IMR-90 (cell line): ENCODE data around the gene CPED1. TPM values are rescaled to one million over a fixed set of nuclear protein-coding genes. Genes with fewer than 3 reads are reported as not detected.

Experiments used
- ATAC-seq: fragments of 200-7000 bp; cut with Tn5 transposase; 2 replicates; pipeline ENCODE4 v1.9.1; 2020; ENCODE audit warnings: low read depth, mild to moderate bottlenecking, moderate library complexity
- BruUV-seq: library from RNA; stranded (reverse); fragments of 400-500 nt; replicated peaks from 2 replicates; lab custom pipeline; 2021; lab: Mats Ljungman, UMichigan
- CTCF ChIA-PET: fragments of 300-600 bp; formaldehyde crosslinking; extraction: SDS; loops from one replicate; lab custom pipeline; 2021; ENCODE audit warnings: antibody characterized with exemption; lab: Yijun Ruan, JAX
- POLR2A ChIA-PET: fragments of 300-600 bp; sonication (Branson Sonifier 250); formaldehyde crosslinking; loops from one replicate; lab custom pipeline; 2022; ENCODE audit warnings: antibody characterized with exemption; ENCODE audit not compliant: unreplicated experiment; lab: Charles Lee
- DNase-seq: peaks from one replicate; pipeline ENCODE4 v3.0.0; 2013
- H2AFZ ChIP-seq: replicated peaks from 2 replicates; pipeline ENCODE3; 2013; ENCODE audit warnings: low read length, mild to moderate bottlenecking; ENCODE audit not compliant: poor library complexity
- H2AK5ac ChIP-seq: 2 replicates; pipeline ENCODE4 v1.6.1; 2013; ENCODE audit warnings: low read depth, low read length, inconsistent platforms
- H2AK9ac ChIP-seq: replicated peaks from 2 replicates; pipeline ENCODE3; 2013; ENCODE audit warnings: mild to moderate bottlenecking, low read depth, low read length, moderate library complexity; ENCODE audit not compliant: poor library complexity
- H2BK120ac ChIP-seq: 2 replicates; pipeline ENCODE4 v1.6.1; 2013; ENCODE audit warnings: low read depth, low read length, inconsistent platforms
- H2BK15ac ChIP-seq: 3 replicates; pipeline ENCODE4 v1.6.1; 2013; ENCODE audit warnings: low read depth, low read length, inconsistent platforms
- H2BK20ac ChIP-seq: 2 replicates; pipeline ENCODE4 v1.6.1; 2013; ENCODE audit warnings: low read depth, mild to moderate bottlenecking, inconsistent platforms, low read length, moderate library complexity
- H2BK5ac ChIP-seq: 2 replicates; pipeline ENCODE4 v1.6.1; 2013; ENCODE audit warnings: mild to moderate bottlenecking, low read depth, low read length, inconsistent platforms; ENCODE audit not compliant: poor library complexity, severe bottlenecking
- H3K14ac ChIP-seq: replicated peaks from 2 replicates; pipeline ENCODE4 v1.6.1; 2013; ENCODE audit warnings: low read depth, low read length, inconsistent platforms
- H3K18ac ChIP-seq: 2 replicates; pipeline ENCODE4 v1.6.1; 2013; ENCODE audit warnings: low read depth, low read length, control low read depth
- H3K23ac ChIP-seq: 2 replicates; pipeline ENCODE4 v1.6.1; 2013; ENCODE audit warnings: low read depth, low read length, inconsistent platforms
- H3K27ac ChIP-seq: 2 replicates; pipeline ENCODE4 v1.5.1; 2013; ENCODE audit warnings: mild to moderate bottlenecking, control low read depth, low read length; ENCODE audit not compliant: insufficient read depth
- H3K27me3 ChIP-seq: 2 replicates; pipeline ENCODE4 v1.6.1; 2013; ENCODE audit warnings: low read length; ENCODE audit not compliant: control insufficient read depth, insufficient read depth
- H3K36me3 ChIP-seq: 2 replicates; pipeline ENCODE4 v1.6.1; 2013; ENCODE audit warnings: low read length, mixed read lengths; ENCODE audit not compliant: control insufficient read depth, insufficient read depth
- H3K4ac ChIP-seq: 2 replicates; pipeline ENCODE4 v1.6.1; 2013; ENCODE audit warnings: low read depth, low read length, inconsistent platforms
- H3K4me1 ChIP-seq: 2 replicates; pipeline ENCODE4 v1.6.1; 2013; ENCODE audit warnings: low read length, mixed read lengths; ENCODE audit not compliant: control insufficient read depth, insufficient read depth
- H3K4me2 ChIP-seq: 2 replicates; pipeline ENCODE4 v1.6.1; 2013; ENCODE audit warnings: low read depth, mild to moderate bottlenecking, control low read depth, low read length, moderate library complexity
- H3K4me3 ChIP-seq: 2 replicates; pipeline ENCODE4 v1.5.1; 2013; ENCODE audit warnings: low read depth, mild to moderate bottlenecking, control low read depth, low read length, moderate library complexity; ENCODE audit not compliant: insufficient read depth
- H3K56ac ChIP-seq: 2 replicates; pipeline ENCODE4 v1.6.1; 2013; ENCODE audit warnings: low read length, inconsistent platforms; ENCODE audit not compliant: insufficient read depth; ENCODE audit errors: extremely low read depth
- H3K79me1 ChIP-seq, 2 experiments: 2 replicates each; pipeline ENCODE4 v1.6.1; 2013; ENCODE audit warnings: low read length in 2 of 2, inconsistent platforms in 1 of 2, low read depth in 1 of 2
- H3K9ac ChIP-seq: 2 replicates; pipeline ENCODE4 v1.6.1; 2013; ENCODE audit warnings: low read depth, low read length, control low read depth
- H3K9me1 ChIP-seq: 2 replicates; pipeline ENCODE4 v1.6.1; 2013; ENCODE audit warnings: low read length, inconsistent platforms; ENCODE audit not compliant: insufficient read depth
- H3K9me3 ChIP-seq: 2 replicates; pipeline ENCODE4 v1.6.1; 2013; ENCODE audit warnings: low read length; ENCODE audit not compliant: control insufficient read depth, insufficient read depth
- H4K20me1 ChIP-seq: 2 replicates; pipeline ENCODE4 v1.6.1; 2013; ENCODE audit warnings: low read length, inconsistent platforms; ENCODE audit not compliant: insufficient read depth
- H4K5ac ChIP-seq: 2 replicates; pipeline ENCODE4 v1.6.1; 2013; ENCODE audit warnings: mild to moderate bottlenecking, low read depth, low read length, control low read depth
- H4K8ac ChIP-seq, 2 experiments: 2 replicates each; pipeline ENCODE4 v1.6.1; 2013; ENCODE audit warnings: low read depth in 2 of 2, low read length in 2 of 2, control low read depth in 1 of 2, inconsistent platforms in 1 of 2
- H4K91ac ChIP-seq: 2 replicates; pipeline ENCODE4 v1.6.1; 2013; ENCODE audit warnings: low read depth, low read length, inconsistent platforms; ENCODE audit not compliant: insufficient read depth
- CEBPB ChIP-seq: IDR thresholded peaks from 2 replicates; pipeline ENCODE4 v1.6.1; 2012; ENCODE audit warnings: low read depth, low read length, improper control_type of control experiment
- FOS ChIP-seq: fragments of 150-350 bp; IDR thresholded peaks from 2 replicates; pipeline ENCODE4 v1.6.1; 2016; ENCODE audit warnings: low read depth, low read length
- MAFK ChIP-seq: IDR thresholded peaks from 2 replicates; pipeline ENCODE4 v1.6.1; 2012; ENCODE audit warnings: low read depth, low read length, improper control_type of control experiment
- MAZ ChIP-seq: IDR thresholded peaks from 2 replicates; pipeline ENCODE4 v1.6.1; 2012; ENCODE audit warnings: low read depth, mild to moderate bottlenecking, low read length, improper control_type of control experiment, moderate library complexity, borderline replicate concordance
- MXI1 ChIP-seq: IDR thresholded peaks from 2 replicates; pipeline ENCODE4 v1.6.1; 2012; ENCODE audit warnings: low read depth, mild to moderate bottlenecking, low read length, moderate library complexity, borderline replicate concordance
- NFE2L2 ChIP-seq: fragments of 150-350 bp; IDR thresholded peaks from 2 replicates; pipeline ENCODE4 v1.6.1; 2016; ENCODE audit warnings: low read depth, mild to moderate bottlenecking, low read length
- WGBS, 2 experiments: methylation state at CpG; one replicate each; pipeline versions ENCODE4 v1.1.5 to v1.1.7; 2013; ENCODE audit warnings: missing lambda C conversion rate in 2 of 2; ENCODE audit not compliant: insufficient read length in 1 of 2; ENCODE audit errors: extremely low coverage in 2 of 2; 5-methylcytosine and 5-hydroxymethylcytosine counted together
- dilution Hi-C: fragments of 300-500 bp; cut with HindIII; formaldehyde crosslinking; loops from one replicate; pipeline ENCODE4 v1.14.3; 2018; ENCODE audit warnings: low sequenced_read_pairs; ENCODE audit not compliant: unreplicated experiment
- in situ Hi-C: fragments of 300-500 bp; cut with MboI; formaldehyde crosslinking; loops from 3 replicates; pipeline ENCODE4 v1.14.3; 2019; ENCODE audit warnings: low sequenced_read_pairs, inconsistent platforms, mixed read lengths
- intact Hi-C: fragments of 100-400 bp; cut with micrococcal nuclease; formaldehyde crosslinking; loops from 2 replicates; pipeline ENCODE4 v1.10.0; 2022
- polyA plus RNA-seq, 3 experiments: library from polyadenylated mRNA; depleted of rRNA; stranded (reverse); fragments of >200 nt; gene quantifications; 2 replicates each; pipeline ENCODE4 v1.2.3, GENCODE V29; 2012; ENCODE audit warnings: low replicate concordance in 1 of 3
- total RNA-seq: library from RNA; depleted of rRNA; stranded (reverse); fragments of >200 nt; gene quantifications from 2 replicates; pipeline ENCODE4 v1.2.3, GENCODE V29; 2012
- TF ChIP-seq, protein P1 (sequence below): fragments of 150-350 bp; IDR thresholded peaks from 2 replicates; pipeline ENCODE4 v1.6.1; 2017; ENCODE audit warnings: mild to moderate bottlenecking, antibody characterized with exemption, low read length, low read depth

The CPED1 gene
- total and polyA plus RNA-seq, 2 of the 4 experiments (the other 2 are of a cell fraction), result 31.2 to 96.8 TPM

- in situ Hi-C loops (no loop called here), intact Hi-C loops (no loop called here), dilution Hi-C loops (no loop called here)
- Histone ChIP-seq H3K4me3 (no peak overlapping the region), H3K36me3 (peaks cover 2% of the 10 kb centered on the region), H2BK15ac (no peak overlapping the region), H3K4ac (no peak overlapping the region), H2AK5ac (0 out of 2 replicates have a peak overlapping the region, but pooled peaks have one; percentile 43), H3K4me1 (peaks cover 2% of the 10 kb centered on the region; the same call in 1 of the 2 replicates), H4K8ac (no peak overlapping the region), H3K56ac (no peak overlapping the region), H2BK120ac (peak overlapping the region; percentile 13; the same call in 1 of the 2 replicates), H3K9me1 (0 out of 2 replicates have a peak, but pooled peaks cover 3% of the 10 kb centered on the region), H3K79me1 (peaks cover 0 to 4% of the 10 kb centered on the region in 2 experiments; a peak in 2 of 4 replicates), H3K4me2 (no peak overlapping the region), H3K27ac (peak overlapping the region; percentile 8; the same call in 1 of the 2 replicates), H3K9ac (no peak overlapping the region), H4K91ac (no peak overlapping the region), H4K20me1 (no peaks in the 10 kb centered on the region; the same call in 1 of the 2 replicates), H2BK20ac (0 out of 2 replicates have a peak overlapping the region, but pooled peaks have one; percentile 65), H2AFZ (no peak overlapping the region), H3K23ac (no peak overlapping the region), H3K9me3 (peaks cover 2% of the 10 kb centered on the region; the same call in 1 of the 2 replicates), H2AK9ac (no peak overlapping the region), H3K14ac (no peak overlapping the region; the same call in 1 of the 2 replicates), H3K18ac (0 out of 2 replicates have a peak overlapping the region, but pooled peaks have one; percentile 46), H2BK5ac (peak overlapping the region; percentile 77), H4K5ac (no peak overlapping the region; the same call in 1 of the 2 replicates), H3K27me3 (no peaks in the 10 kb centered on the region)
- TF ChIP-seq MAFK (no peak), FOS (no peak), MAZ (no peak), CEBPB (no peak), NFE2L2 (no peak), MXI1 (no peak)
- TF ChIP-seq, protein P1, sequence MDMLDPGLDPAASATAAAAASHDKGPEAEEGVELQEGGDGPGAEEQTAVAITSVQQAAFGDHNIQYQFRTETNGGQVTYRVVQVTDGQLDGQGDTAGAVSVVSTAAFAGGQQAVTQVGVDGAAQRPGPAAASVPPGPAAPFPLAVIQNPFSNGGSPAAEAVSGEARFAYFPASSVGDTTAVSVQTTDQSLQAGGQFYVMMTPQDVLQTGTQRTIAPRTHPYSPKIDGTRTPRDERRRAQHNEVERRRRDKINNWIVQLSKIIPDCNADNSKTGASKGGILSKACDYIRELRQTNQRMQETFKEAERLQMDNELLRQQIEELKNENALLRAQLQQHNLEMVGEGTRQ, result no peak
- BruUV-seq, result no TSS peak
- ChIA-PET CTCF (no interaction called here), POLR2A (no interaction called here)
- peak; percentile 95 for ATAC-seq
- no CpG with 5 or more reads among the region's 1 CpG for WGBS, 2 experiments
- DNase-seq, result peak; percentile 64
These were observed 273.7 kb downstream of the CPED1 start for GRCh38 chr7:121262221-121262620.
